8988T (cell line): ENCODE results near the gene GIMAP8.
A peak's percentile ranks its signal among the peaks of the same experiment; 100 is the strongest.
"Not testable (repeated sequence)": the region's sequence is repeated elsewhere in the genome, so short reads cannot be mapped to it uniquely, and the experiment has no call there.

Experiments used
- DNase-seq: peaks from one replicate; pipeline ENCODE4 v3.0.0; 2011

The GIMAP8 gene

DNA sequence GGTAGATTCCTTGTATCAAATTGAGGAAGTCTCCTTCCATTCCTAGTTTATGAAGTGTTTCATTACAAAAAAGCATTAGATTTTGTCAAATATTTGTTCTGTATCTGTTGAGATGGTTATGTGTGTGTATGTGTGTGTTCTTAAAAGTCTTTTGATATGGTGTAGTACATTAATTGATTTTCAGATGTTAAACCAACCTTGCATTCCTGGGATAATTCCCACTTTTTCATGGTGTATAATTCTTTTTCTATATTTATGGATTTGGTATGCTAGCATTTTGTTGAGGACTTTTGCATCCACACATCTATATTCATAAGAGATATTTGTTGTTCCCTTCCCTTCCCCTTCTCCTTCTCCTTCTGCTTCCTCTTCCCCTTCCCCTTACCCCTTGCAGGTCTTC is 8.9 kb upstream of the GIMAP8 start:
- no peak for DNase-seq

DNA sequence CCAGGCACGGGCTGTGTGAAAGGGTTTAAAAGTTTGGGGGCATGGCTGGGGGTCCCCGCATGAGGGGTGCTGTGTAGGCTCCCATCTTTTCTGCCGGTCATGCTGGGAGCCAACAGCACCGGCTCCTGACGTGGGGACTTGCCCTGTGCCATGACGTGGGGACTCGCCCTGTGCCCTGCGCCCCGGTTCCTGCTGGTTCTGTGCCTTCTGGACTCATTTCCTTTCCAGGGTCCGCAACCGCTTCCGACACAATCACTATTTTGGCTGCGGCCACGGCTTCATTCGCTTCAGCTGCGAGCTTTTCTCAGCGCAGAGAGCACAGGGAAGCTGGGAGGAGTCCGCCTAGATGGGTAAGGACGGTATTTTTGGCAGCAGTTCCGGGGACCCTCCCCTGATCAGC is 7.6 kb upstream of the GIMAP8 start:
- no peak for DNase-seq

DNA sequence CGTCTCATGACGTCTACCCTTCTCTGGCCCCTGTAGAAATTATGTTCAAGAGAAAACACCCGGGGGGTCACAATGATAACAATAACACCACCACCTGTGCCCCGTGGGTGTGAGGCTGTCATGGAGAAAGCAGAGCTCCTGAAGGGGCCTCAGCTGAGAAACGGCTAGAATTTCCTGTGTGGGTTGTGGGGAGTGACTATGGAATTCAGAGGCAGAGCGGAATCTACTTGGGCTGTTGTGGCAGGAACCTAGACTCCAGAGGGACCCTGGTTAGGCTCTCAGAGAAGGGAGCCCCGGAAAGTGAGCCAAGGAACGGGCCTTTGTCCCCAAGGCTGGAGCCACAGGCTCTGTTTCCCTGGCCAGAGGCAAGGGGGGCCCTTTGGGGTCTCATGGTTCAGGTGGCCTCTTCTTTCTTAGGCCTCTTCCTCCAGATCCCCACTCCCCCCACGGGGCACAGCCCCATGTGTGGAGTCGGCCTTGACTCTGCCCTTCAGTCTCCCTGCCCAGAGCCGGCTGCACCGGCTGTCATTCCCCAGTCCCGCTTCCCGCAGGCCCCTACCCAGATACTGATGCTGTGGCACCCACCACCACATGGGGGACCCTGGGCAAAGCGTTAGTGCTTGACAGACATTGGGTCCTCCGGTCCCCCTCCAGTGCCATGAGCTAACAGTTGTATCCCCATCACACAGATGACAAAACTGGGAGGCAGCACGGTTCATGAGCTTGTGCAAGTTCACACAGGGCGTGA is 6.5 kb upstream of the GIMAP8 start:
- no peak for DNase-seq

DNA sequence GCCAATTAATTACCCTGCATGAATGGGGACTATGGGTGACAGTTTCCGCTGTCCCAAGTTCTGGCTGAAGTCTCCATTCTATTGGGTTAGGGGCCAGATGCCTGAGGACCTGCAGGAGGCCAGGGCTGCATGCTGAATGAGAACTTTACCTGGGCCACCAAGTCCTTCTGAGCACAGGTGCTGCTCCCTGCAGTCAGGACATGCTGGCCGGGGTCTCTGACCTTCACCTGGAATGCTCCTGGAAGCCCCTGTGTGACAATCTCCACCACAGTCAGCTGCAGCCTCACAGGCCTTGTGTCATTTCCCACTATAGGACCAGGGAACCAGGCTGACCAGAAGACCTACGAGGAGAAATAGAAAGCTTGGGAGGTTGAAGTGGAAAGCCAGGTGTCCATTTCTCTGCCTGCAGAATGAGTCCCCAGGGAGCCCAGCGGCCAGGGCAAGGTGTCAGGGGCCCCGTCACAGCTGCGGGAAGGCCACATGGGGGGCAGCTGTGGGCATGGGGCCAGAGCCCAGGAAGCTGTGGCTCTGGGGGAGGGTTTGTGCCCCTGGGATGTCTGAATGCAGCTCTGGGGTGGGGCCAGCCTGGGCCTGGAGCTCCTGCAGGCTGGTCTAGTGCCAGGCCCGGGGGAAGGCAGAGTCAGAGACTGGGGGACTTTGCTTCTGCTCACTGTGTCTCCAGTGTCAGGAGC is 5.6 kb upstream of the GIMAP8 start:
- no peak for DNase-seq

DNA sequence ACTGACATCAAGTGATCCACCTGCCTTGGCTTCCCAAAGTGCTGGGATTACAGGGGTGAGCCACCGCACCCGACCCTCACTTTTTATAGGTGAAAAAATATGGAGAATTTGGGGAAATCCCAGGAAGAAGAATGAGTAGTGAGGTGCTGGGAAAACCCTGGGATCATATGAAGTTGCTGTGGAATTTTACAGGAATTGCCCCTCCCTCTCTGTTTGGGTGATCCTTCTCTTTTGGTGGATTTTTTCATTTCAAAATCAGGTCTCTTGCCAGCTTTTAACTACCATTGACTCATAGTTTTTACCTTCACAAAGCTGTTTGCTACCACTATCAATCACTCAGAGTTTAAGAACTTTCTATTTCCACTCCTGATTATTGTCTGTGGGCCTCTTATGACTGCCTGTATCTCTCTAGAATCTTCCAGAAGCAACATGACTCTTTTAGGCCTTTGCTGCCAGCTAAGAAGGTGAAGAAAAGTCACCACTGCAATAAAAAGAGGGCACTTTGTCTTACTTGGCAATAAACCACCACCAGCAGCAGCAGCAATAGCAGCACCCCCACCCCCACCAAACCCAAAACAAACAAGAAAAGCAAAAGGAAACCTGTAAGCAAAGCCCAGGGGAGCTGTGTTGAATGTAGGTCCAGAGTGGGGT is 4.0 kb upstream of the GIMAP8 start:
- no peak for DNase-seq

DNA sequence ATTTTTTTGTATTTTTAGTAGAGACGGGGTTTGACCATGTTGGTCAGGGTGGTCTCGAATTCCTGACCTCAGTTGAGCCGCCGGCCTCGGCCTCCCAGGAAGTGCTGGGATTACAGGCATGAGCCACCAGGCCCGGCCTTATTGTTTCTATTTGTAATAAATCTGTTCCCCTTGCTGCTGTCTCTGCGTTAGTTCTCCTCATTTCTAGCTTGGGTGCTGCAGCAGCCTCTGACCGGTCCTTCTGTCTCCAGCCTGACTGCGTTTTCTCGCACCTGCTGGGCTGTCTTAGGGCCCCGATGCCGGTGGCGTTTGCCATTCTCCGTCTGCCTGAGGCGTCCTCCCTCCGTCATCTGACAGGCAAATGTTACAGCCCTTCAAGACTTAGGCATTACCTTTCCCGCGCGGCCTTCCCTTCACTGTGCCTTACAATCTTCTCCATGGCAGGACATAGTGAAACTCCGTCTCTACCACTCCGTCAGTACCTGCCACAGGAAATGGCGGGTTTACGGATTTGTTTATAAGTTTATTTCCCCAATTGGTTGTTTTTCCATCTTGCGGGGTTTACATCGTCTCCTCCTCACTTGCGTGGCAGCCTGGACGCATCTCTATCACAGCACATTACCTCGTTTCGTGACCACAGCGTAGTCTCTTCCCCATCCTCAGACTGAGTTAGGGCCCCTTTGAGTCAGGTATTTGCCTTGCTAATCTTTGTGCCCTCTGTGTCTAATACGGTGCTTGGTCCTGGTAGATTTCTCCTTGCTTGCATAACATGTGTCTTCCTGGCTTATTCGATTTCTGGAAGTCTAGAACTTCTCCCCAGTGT is 2.3 kb upstream of the GIMAP8 start:
- no peak for DNase-seq

DNA sequence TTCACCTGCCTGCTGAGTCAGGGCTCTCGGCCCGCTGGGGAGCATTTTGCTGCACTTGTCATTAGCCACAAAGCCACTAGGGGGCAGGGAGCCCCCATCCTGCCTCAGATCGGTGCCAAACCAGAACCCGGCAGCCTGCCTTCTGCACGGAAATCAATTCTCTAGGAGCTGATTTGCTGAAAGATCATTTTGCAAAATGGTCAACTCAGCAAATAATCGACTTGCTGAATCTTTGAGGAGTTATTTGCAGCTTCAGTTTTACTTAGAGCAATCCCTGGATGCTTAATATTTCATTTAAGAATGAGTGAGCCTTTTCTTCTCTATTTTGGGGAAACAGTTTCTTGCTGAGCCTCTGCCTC is 1.7 kb upstream of the GIMAP8 start:
- DNase-seq: peak; percentile 53

DNA sequence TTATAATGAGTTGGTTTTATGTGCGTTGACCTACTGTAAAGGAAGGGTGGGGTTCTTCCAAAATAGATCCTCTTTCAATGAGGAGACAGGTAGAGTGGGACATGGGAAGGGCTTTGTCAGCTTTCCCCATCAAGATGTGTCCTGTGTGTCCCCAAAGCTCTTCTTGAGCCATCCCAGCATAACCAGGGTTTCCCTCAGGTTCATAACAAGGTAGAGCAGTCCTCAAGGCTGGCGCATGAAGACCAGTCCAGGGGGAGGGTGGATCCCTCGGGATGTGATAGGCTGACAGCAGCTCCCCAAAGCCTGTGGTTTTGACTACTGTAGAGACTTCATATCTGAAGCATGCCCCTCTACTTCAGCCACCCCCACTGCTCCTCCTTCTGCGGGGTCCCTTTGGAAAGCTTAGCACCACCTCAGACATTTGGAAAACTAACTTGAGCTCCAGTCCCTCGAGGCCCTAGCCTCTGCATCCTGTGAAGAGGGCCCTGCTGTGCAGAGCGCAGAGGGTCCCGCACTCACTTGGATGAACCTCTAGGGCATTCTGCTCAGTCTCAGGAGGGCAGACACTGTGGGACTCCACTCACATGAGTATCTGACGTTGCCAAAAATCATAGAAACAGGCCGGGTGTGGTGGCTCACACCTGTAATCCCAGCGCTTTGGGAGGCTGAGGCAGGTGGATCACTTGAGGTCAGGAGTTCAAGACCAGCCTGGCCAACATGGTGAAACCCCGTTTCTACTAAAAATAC is 1.1 kb upstream of the GIMAP8 start:
- DNase-seq: no peak

DNA sequence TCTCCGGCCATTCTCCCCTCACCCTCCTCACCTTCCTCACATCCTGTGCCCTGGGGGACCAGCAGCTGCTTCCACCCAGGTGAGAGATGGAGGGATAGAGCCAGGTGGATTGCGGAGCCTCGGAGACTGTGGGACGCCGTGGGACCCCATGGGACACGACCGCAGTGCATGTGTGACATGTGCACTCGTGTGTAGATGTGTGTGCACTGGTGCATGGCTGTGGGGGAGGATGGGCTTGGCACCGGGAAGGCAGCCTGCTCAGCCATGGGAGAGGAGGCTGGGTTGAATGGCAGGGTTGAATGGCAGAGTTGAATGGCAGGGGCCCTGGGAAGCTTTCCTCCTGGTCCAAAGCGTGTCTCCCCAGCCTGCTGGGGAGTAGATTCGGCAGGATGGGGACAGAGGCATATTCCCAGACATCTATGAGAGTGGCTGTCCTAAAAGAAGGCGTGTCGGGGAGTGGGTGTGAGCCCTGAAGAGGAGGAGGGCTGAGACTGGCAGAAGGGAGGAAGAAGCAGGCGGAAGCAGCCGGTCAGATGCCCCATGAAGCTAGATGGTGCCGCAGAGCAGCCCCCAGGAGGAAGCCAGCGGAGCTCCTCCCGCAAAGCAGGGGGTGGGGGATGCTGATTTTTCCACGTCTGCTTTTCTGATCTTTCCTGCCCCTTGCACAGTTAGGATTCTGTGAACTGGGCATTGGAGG is 815 bp downstream of the GIMAP8 start:
- DNase-seq: no peak

DNA sequence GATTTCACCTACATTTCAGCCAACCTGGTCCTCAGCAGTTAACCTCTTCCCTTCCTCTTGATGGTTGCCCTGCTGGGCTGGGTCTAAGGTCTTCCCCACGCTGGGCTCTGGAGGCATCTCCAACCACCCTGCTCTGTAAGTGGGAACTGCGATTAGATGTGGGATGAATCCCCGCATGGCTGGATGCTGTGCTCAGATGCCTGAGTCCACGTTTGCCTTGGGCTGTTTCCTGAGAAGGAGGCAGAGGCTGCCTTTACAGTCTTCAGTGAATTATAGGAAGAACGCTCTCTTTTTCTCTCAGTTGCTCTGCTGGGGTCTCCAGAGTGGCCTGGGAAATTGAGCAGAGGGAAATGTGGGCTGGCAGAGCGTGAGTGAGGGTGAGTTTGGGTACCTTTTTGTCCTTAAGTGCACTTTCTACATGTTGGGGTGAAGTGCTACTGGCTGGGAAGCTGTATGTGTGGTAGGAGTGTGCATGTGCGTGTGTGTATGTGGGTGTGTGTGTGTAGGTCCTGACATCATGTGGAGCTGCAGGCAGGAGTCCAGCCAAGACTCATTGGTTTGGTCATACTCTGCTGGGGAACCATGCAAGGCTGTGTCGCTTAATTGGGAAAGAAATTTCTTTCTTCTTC is 1.5 kb downstream of the GIMAP8 start:
- DNase-seq: no peak

DNA sequence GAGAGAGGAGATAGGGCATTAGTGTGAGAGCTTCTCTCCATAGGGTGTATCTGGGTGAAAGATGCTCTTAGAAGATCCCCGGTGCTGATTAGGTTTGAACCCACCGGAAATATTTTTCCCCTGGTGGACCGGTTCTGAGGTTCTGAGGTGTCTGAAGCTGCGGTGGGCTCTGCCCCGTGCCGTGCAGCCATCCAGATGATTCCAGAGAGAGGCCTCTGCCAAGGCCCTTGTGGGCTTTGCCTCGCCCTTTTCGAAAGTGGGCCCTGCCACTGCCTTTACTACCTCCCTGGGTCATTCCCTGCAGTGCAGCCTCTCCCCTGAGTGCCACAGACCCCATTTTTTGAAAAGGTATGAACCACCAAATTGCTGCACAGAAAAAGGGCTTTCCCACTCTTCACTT is 2.8 kb downstream of the GIMAP8 start:
- no peak for DNase-seq

DNA sequence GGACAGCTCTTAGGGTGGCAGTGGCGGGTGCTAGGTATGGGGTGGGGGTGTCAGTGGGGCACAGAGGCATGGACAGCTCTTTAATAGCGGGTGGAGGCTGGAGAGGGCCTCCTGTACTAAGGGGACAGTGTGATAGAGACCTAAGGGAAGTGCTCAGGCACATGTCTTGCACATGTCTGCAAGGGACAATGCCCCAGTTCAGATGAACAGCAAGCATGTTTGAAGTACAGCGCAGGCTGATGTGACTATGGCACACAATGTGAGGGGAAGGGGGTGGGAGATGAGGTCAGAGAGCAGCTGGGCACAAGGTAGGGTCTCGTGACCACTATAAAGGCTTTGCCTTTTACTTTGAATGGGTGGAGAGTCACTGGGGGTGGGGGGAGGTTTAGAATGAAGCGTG is 3.5 kb downstream of the GIMAP8 start:
- no peak for DNase-seq

DNA sequence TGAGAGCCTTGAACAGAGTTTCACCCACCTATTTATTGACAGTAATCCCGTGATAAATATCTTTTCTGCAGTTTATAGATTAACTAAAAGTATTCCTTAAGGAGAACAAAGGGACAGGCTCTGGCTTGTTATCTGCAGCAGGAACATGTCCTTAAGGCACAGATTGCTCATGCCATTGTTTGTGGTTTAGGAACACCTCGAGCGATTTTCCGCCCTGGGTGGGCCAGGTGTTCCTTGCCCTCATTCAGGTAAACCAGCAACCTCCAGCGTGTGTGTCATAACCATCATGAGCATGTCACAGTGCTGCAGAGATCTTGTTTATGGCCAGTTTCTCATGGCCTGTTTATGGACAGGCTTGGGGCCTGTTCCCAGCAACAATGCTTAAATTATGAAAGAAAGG is 6.6 kb downstream of the GIMAP8 start:
- DNase-seq: not testable (repeated sequence)

DNA sequence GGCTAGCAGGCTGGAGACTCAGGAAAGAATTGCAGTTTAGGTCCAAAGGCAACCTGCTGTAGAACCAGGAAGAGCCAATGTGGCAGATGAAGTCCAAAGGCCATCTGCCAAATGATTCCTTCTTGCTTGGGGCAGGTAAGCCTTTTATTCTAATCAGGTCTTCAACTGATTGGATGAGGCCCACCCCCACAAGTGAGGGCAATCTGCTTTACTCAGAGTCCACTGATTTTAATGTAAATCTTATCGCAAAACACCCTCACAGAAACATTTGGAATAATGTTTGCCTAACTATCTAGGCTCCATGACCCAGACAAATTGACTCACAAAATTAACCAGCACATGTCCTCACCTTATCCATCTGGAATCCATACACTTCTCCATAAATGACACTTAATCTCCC is 7.8 kb downstream of the GIMAP8 start:
- no peak for DNase-seq

DNA sequence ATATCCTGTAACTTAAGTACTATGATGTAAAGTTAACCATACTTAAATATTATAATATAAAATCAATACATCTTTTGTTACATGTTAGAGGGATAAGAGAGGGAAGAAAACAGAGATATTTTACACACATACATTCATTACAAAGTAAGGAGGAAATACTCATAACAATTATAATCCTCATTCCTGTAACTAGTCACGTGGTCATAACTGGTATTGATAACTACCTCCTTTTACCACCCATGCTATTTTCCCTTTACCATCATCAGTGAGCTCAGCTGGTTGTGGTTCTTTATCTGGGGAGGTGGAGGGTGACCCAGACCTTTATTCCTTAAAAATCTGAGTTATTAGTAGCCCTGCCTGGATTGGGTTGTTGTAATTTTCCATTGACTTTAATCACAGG is 8.3 kb downstream of the GIMAP8 start:
- no peak for DNase-seq

DNA sequence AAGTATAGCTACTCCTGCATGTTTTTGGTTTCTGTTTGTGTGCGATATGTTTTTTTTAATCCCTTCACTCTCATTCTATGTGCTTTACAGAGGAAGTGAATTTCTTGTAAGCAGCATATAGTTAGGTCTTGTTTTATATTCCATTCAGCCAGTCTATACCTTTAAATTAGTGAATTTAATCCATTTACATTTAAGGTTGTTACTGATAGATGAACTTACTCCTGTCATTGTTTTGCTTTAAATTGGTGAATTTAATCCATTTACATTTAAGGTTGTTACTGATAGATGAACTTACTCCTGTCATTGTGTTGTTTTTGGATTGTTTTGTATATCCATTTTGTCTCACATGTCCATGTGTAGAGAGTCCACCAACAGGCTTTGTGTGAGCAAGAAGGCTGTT is 11.1 kb downstream of the GIMAP8 start:
- DNase-seq: no peak

DNA sequence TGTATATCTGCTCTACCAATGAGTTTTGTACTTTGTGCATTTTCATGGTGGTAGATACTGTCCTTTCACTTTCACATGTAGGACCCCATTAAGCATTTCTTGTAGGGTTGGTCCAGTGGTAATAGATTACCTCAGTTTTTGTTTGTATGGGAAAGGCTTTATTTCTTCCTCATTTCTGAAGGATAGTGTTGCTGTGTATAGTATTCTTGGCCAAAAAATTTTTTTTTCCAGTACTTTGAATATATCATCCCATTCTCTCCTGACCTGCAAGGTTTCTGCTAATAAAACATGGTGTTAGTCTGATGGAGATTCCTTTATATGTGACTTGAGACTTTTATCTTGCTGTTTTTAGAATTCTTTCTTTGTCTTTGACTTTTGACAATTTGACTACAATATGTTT is 12.0 kb downstream of the GIMAP8 start:
- no peak for DNase-seq

DNA sequence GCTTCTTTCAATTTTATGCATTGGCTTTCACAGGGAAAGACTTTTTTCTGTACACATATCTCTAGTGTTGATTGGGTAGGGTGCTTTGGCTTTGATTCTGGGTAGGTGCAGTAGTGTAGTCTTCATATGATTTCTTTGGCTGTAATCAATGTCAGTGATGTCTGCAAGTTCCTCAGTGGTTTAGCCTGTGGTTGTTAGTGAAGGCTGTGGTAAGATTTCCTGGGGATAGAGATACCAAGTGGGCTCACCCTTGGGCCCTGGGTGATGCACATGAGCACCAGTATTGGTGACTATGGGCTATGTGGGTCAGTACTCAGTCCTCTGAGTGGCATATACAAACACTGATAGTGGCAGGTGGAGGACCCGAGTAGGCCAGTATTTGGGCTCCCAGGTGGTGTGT is 13.0 kb downstream of the GIMAP8 start:
- no peak for DNase-seq

DNA sequence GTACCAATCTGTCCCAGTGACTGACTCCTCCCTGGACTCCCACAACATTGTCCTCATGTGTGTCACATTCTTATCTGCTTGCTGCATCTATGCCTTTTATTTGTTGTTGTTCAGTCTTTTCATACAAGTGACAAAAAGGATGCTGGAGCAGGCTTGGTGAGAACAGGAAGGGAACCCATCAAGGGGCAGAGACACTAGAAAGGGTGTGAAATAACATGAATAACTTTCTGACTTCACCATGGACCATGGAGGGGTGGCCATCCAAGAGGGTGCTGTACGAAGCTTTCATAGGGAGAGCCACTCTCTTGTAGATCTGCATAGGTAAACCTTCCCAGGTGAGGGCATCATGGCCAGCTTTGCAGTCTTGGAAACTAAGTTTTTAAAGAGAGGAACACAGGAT is 14.5 kb downstream of the GIMAP8 start:
- no peak for DNase-seq

DNA sequence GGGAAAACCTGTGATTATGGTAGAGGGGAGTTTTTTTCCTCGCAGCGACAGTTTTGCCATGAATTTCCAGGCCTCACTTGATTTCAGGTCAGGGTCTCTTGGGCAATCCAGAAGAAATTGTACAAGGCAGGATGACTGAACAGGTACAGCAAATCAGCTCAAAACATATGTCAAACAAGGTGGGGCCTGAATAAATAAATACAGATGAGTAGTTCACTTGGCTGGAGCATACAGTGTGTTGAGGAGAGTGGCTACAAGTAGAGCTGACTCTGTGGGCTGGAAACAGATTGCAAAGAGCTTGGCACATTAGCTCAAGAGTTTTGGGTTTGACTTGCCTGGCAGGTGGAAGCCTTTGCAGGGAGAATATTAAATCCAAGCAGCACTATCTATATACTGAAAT is 15.0 kb downstream of the GIMAP8 start:
- no peak for DNase-seq

DNA sequence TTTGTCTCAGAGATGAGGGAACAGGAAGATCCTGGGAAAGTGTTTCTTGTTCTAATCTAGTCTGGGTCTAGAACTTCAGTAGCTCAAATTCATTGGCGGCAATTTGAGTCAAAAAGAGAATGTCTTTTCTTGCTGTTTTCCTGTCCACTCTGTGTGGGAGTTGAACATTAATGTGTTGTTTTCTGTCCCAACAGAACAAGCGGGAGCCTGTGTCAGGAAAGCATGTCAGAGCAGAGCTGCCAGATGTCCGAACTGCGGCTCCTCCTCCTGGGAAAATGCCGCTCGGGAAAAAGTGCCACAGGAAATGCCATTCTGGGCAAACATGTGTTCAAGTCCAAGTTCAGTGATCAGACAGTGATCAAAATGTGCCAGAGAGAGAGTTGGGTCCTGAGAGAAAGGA is 16.0 kb downstream of the GIMAP8 start:
- no peak for DNase-seq

DNA sequence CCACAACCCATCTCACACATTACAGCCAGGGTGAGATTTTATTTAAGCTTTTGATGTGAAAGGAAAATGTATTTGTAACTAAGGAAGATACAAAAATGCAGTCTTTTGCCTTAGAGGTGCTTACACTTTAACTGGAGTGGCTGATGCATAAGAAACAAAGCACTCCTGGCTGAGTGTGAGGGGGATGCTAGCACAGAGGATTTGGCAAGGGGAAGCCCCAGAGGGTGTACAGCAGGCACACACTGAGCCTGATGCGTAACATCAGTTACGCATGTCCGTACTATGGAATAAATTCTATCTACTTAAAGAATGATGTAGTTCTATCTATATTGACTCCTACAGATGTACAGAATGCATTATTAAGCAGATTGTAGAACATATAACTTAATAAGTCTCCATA is 17.8 kb downstream of the GIMAP8 start:
- no peak for DNase-seq
